Calu3 (cell line): Measurements from ENCODE around the gene STIM1. TPM values are rescaled to one million over a fixed set of nuclear protein-coding genes. Genes with fewer than 3 reads are reported as not detected.

Experiments
- BruUV-seq: library from RNA; stranded (reverse); fragments of 400-500 nt; replicated peaks from 2 replicates; lab custom pipeline; 2021; lab: Mats Ljungman, UMichigan
- CTCF ChIA-PET: fragments of 300-600 bp; sonication (Branson Sonifier 250); formaldehyde crosslinking; loops from one replicate; lab custom pipeline; 2022; ENCODE audit warnings: antibody characterized with exemption; lab: Charles Lee
- DNase-seq: peaks from one replicate; pipeline ENCODE4 v3.0.0; 2022
- H3K27ac Mint-ChIP-seq: one replicate; pipeline ENCODE4 v1.8.0; 2022; ENCODE audit warnings: mixed read lengths; ENCODE audit not compliant: unreplicated experiment
- H3K27me3 Mint-ChIP-seq: one replicate; pipeline ENCODE4 v1.8.0; 2022; ENCODE audit warnings: mixed read lengths; ENCODE audit not compliant: unreplicated experiment
- H3K36me3 Mint-ChIP-seq: one replicate; pipeline ENCODE4 v1.8.0; 2022; ENCODE audit warnings: mild to moderate bottlenecking, moderate library complexity, mixed read lengths; ENCODE audit not compliant: insufficient read depth, unreplicated experiment
- H3K4me1 Mint-ChIP-seq: one replicate; pipeline ENCODE4 v1.8.0; 2022; ENCODE audit warnings: mild to moderate bottlenecking, low read depth, mixed read lengths; ENCODE audit not compliant: unreplicated experiment
- H3K4me3 Mint-ChIP-seq: one replicate; pipeline ENCODE4 v1.8.0; 2022; ENCODE audit warnings: mild to moderate bottlenecking, low read depth, moderate library complexity, mixed read lengths; ENCODE audit not compliant: unreplicated experiment
- H3K9me3 Mint-ChIP-seq: one replicate; pipeline ENCODE4 v1.8.0; 2022; ENCODE audit warnings: low read depth, mixed read lengths; ENCODE audit not compliant: unreplicated experiment
- CTCF ChIP-seq: fragments of 200-600 bp; IDR thresholded peaks from one replicate; pipeline ENCODE4 v1.8.0; 2022; ENCODE audit warnings: antibody characterized with exemption; ENCODE audit not compliant: unreplicated experiment
- intact Hi-C: fragments of 100-400 bp; cut with micrococcal nuclease; formaldehyde crosslinking; loops from one replicate; pipeline ENCODE4 v1.10.0; 2022; ENCODE audit not compliant: unreplicated experiment
- total RNA-seq: library from RNA; stranded (reverse); gene quantifications from 2 replicates; pipeline ENCODE4 v1.2.3, GENCODE V29; 2022

The STIM1 gene
- total RNA-seq, 1 experiment from 2014 or later = 60.1 TPM

- peak overlapping the region; percentile 14 for H3K27ac Mint-ChIP-seq
- BruUV-seq = no TSS peak
- H3K36me3 Mint-ChIP-seq = peaks cover 31% of the 10 kb centered on the region
- no peak for TF ChIP-seq CTCF
- peak overlapping the region; percentile 92 for H3K4me3 Mint-ChIP-seq
- H3K4me1 Mint-ChIP-seq = peaks cover 43% of the 10 kb centered on the region
- CTCF ChIA-PET = interaction anchor here (0.8 to 2.8 kb wide), 11 partner anchors 9 to 239 kb away, joined by 3 to 41 read pairs (median 7); partner anchors contain the start of gene RRM1
- intact Hi-C loops = loop anchor here (2.0 to 5.0 kb wide), 3 partner anchors 49 to 116 kb away; no protein-coding TSS in a partner anchor
- peak; percentile 59 for DNase-seq
- H3K9me3 Mint-ChIP-seq = no peaks in the 10 kb centered on the region
- H3K27me3 Mint-ChIP-seq = no peaks in the 10 kb centered on the region
Measured at GRCh38 chr11:3855808-3856491, 486 bp downstream of the STIM1 start.

GRCh38 chr11:3856856-3857553, 1.5 kb downstream of the STIM1 start:
- H3K4me3 Mint-ChIP-seq = peak overlapping the region; percentile 92
- H3K27me3 Mint-ChIP-seq = no peaks in the 10 kb centered on the region
- peak overlapping the region; percentile 14 for H3K27ac Mint-ChIP-seq
- no peak for DNase-seq
- intact Hi-C loops = loop anchor here (2.0 to 5.0 kb wide), 3 partner anchors 48 to 115 kb away; no protein-coding TSS in a partner anchor
- H3K4me1 Mint-ChIP-seq = peaks cover 54% of the 10 kb centered on the region
- CTCF ChIA-PET = interaction anchor here (0.7 to 2.8 kb wide), 2 partner anchors 46 to 207 kb away, joined by 5 to 20 read pairs; no protein-coding TSS in a partner anchor
- BruUV-seq = TSS peak; percentile 30
- H3K9me3 Mint-ChIP-seq = no peaks in the 10 kb centered on the region
- H3K36me3 Mint-ChIP-seq = peaks cover 31% of the 10 kb centered on the region
- no peak for TF ChIP-seq CTCF

GRCh38 chr11:3857628-3858027, 2.2 kb downstream of the STIM1 start:
- Mint-ChIP-seq H3K27me3 (no peaks in the 10 kb centered on the region), H3K27ac (peak overlapping the region; percentile 17), H3K36me3 (peaks cover 31% of the 10 kb centered on the region), H3K4me1 (peaks cover 54% of the 10 kb centered on the region), H3K4me3 (peak overlapping the region; percentile 92), H3K9me3 (no peaks in the 10 kb centered on the region)
- intact Hi-C loops = loop anchor here (2.0 to 5.0 kb wide), 3 partner anchors 47 to 115 kb away; no protein-coding TSS in a partner anchor
- BruUV-seq = no TSS peak
- no peak for DNase-seq
- no peak for TF ChIP-seq CTCF
- CTCF ChIA-PET = interaction anchor here (0.7 to 1.1 kb wide), 2 partner anchors 8 to 207 kb away, joined by 4 to 5 read pairs; no protein-coding TSS in a partner anchor

- intact Hi-C loops = loop anchor here (5.0 kb wide), 2 partner anchors 98 to 113 kb away; no protein-coding TSS in a partner anchor
- Mint-ChIP-seq H3K27me3 (no peaks in the 10 kb centered on the region), H3K9me3 (no peaks in the 10 kb centered on the region), H3K4me3 (peak overlapping the region; percentile 17), H3K27ac (no peak overlapping the region), H3K4me1 (peaks cover 45% of the 10 kb centered on the region), H3K36me3 (peaks cover 29% of the 10 kb centered on the region)
- CTCF ChIA-PET = interaction anchor here (0.6 kb wide), 2 partner anchors 57 to 245 kb away, joined by 3 read pairs; no protein-coding TSS in a partner anchor
- BruUV-seq = no TSS peak
- DNase-seq = peak; percentile 62
- no peak for TF ChIP-seq CTCF
Measured at GRCh38 chr11:3859373-3859881, 4.0 kb downstream of the STIM1 start.
